Measurements from ENCODE around the gene HMG20A.

DNA sequence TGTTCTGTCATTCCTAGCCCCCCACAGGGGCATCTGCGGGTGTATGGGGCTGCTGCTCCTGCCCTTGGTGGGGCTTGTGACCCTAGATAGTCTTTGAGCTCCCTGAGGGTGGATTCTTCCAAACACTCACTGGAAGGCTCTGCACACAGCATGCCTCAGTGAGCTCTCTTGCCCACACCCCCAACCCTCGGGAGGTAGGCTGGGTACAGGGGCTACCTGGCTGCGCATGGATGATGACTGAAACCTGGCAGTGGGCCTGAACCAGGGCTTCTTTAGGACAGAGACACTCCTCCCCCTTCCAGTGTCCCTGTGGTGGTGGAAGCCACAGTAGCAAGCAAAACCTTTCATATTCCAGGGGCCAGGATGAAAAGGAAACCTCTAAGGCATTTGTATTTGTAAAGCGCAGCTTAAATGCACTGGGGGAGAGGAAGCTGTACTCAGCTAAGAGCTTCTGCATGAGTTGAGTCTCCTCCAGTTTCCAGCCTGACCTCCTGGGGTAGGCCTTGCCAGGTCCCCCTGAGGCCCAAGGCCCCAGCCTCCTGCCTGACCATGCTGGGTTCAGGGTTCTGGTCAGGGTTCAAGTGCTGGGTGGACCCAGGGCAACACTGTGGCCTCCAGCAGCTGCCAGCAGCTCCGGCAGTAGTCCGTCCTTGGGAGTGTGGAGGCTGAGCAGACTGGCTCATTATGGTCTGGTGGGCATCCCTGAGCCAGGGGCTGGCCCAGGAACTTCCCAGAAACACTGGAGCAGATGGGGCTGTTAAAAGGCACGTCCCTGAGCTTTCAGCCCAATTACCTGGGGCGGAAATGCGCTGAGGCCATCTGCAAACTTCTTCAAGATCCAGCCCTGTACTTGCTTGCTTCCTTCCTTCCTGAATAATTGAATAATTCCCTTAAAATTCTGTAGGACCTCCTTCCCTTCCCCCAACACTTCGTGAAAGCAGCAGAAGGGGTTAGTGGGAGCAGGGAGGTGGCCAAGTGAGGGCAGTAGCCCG, 89.7 kb downstream of the HMG20A start:
- TF ChIP-seq POLR2AphosphoS5 (IDR thresholded peaks at IDR 0.05; ENCODE audit: low read depth, low read length), result no peak
- TF ChIP-seq, protein P1, sequence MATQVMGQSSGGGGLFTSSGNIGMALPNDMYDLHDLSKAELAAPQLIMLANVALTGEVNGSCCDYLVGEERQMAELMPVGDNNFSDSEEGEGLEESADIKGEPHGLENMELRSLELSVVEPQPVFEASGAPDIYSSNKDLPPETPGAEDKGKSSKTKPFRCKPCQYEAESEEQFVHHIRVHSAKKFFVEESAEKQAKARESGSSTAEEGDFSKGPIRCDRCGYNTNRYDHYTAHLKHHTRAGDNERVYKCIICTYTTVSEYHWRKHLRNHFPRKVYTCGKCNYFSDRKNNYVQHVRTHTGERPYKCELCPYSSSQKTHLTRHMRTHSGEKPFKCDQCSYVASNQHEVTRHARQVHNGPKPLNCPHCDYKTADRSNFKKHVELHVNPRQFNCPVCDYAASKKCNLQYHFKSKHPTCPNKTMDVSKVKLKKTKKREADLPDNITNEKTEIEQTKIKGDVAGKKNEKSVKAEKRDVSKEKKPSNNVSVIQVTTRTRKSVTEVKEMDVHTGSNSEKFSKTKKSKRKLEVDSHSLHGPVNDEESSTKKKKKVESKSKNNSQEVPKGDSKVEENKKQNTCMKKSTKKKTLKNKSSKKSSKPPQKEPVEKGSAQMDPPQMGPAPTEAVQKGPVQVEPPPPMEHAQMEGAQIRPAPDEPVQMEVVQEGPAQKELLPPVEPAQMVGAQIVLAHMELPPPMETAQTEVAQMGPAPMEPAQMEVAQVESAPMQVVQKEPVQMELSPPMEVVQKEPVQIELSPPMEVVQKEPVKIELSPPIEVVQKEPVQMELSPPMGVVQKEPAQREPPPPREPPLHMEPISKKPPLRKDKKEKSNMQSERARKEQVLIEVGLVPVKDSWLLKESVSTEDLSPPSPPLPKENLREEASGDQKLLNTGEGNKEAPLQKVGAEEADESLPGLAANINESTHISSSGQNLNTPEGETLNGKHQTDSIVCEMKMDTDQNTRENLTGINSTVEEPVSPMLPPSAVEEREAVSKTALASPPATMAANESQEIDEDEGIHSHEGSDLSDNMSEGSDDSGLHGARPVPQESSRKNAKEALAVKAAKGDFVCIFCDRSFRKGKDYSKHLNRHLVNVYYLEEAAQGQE (IDR thresholded peaks at IDR 0.05; ENCODE audit: insufficient read depth in 1 of 2, low read depth in 2 of 2, low read length in 2 of 2), result no peak
- no peak for TF ChIP-seq FOXP2 (optimal IDR thresholded peaks at IDR 0.05; ENCODE audit: borderline replicate concordance, extremely low read depth, extremely low read length, insufficient read depth)
- no peak for TF ChIP-seq TAF1 (IDR thresholded peaks at IDR 0.05; ENCODE audit: borderline replicate concordance, insufficient read depth, low read length)
- no peak for TF ChIP-seq SIN3A (IDR thresholded peaks at IDR 0.05; ENCODE audit: borderline replicate concordance, insufficient read depth, low read length)
